Loucy (cell line): ENCODE data around the gene NRG3.

Experiments used
- H2AFZ ChIP-seq: fragments of 200-600 bp; sonication (generic); 2 replicates; pipeline ENCODE4 v1.6.0; 2016; ENCODE audit warnings: antibody characterized with exemption, mild to moderate bottlenecking, low read length, moderate library complexity
- H3F3A ChIP-seq: fragments of 200-600 bp; 2 replicates; pipeline ENCODE4 v1.6.0; 2016; ENCODE audit warnings: antibody characterized with exemption, low read depth, mild to moderate bottlenecking
- H3K27me3 ChIP-seq: fragments of 200-600 bp; sonication (generic); 2 replicates; pipeline ENCODE4 v1.6.1; 2014; ENCODE audit warnings: low read length, mild to moderate bottlenecking; ENCODE audit not compliant: insufficient read depth, poor library complexity, severe bottlenecking
- H3K36me3 ChIP-seq: fragments of 200-600 bp; sonication (generic); 2 replicates; pipeline ENCODE4 v1.6.1; 2016; ENCODE audit warnings: low read length; ENCODE audit not compliant: insufficient read depth
- H3K4me1 ChIP-seq: fragments of 200-600 bp; sonication (generic); 2 replicates; pipeline ENCODE4 v1.5.1; 2014; ENCODE audit warnings: low read length, mild to moderate bottlenecking; ENCODE audit not compliant: insufficient read depth, poor library complexity, severe bottlenecking
- H3K4me2 ChIP-seq: fragments of 200-600 bp; sonication (generic); 2 replicates; pipeline ENCODE4 v1.6.0; 2014; ENCODE audit warnings: antibody characterized with exemption, low read length, low read depth, mild to moderate bottlenecking; ENCODE audit not compliant: poor library complexity, severe bottlenecking
- H3K4me3 ChIP-seq: fragments of 200-600 bp; sonication (generic); 2 replicates; pipeline ENCODE4 v1.5.1; 2014; ENCODE audit warnings: low read length, mild to moderate bottlenecking, mixed read lengths; ENCODE audit not compliant: poor library complexity, severe bottlenecking
- H3K79me2 ChIP-seq: fragments of 200-600 bp; sonication (generic); 2 replicates; pipeline ENCODE4 v1.6.1; 2014; ENCODE audit warnings: low read length; ENCODE audit not compliant: insufficient read depth
- H3K9ac ChIP-seq: fragments of 200-600 bp; sonication (generic); 2 replicates; pipeline ENCODE4 v1.6.0; 2014; ENCODE audit warnings: mild to moderate bottlenecking, low read depth, low read length, moderate library complexity; ENCODE audit not compliant: poor library complexity, severe bottlenecking
- H3K9me2 ChIP-seq: fragments of 200-600 bp; sonication (generic); replicated peaks from 2 replicates; pipeline ENCODE4 v1.6.1; 2016; ENCODE audit warnings: low read depth, low read length, mixed read lengths
- H3K9me3 ChIP-seq: fragments of 200-600 bp; sonication (generic); 2 replicates; pipeline ENCODE4 v1.6.1; 2014; ENCODE audit warnings: mild to moderate bottlenecking, antibody characterized with exemption, low read length, low read depth; ENCODE audit not compliant: insufficient read depth
- H4K20me1 ChIP-seq: fragments of 200-600 bp; sonication (generic); 2 replicates; pipeline ENCODE4 v1.6.0; 2014; ENCODE audit warnings: antibody characterized with exemption, low read length, mild to moderate bottlenecking; ENCODE audit not compliant: insufficient read depth, poor library complexity, severe bottlenecking
- EZH2phosphoT487 ChIP-seq: fragments of 200-600 bp; IDR thresholded peaks from 2 replicates; pipeline ENCODE4 v1.6.1; 2018; ENCODE audit warnings: antibody characterized with exemption, mild to moderate bottlenecking, moderate library complexity, borderline replicate concordance
- TF ChIP-seq, protein P1 (sequence below): fragments of 200-600 bp; sonication (generic); conservative IDR thresholded peaks from 2 replicates; pipeline ENCODE4 v1.5.1; 2014; ENCODE audit warnings: mild to moderate bottlenecking, antibody characterized with exemption, low read length

Gene NRG3

DNA sequence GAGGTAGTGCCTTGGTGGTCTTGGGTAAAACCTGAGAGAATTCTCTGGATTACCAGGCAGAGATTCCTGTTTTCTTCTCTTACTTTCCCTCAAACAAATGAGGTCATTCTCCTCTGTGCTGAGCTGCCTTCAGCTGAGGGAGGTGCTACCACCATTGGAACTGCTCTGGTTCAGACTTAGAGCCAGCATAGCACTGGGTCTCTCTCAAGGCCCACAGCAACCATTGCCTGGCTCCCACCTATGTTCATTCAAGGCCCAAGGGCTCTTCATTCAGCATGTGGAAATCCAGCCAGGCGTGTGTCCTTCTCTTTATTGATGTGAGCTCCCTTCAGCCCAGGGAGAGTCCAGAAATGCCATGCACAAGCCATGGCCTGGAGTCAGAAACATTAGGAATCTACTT, 261.1 kb downstream of the NRG3 start:
- TF ChIP-seq EZH2phosphoT487 = no peak
- TF ChIP-seq, protein P1, sequence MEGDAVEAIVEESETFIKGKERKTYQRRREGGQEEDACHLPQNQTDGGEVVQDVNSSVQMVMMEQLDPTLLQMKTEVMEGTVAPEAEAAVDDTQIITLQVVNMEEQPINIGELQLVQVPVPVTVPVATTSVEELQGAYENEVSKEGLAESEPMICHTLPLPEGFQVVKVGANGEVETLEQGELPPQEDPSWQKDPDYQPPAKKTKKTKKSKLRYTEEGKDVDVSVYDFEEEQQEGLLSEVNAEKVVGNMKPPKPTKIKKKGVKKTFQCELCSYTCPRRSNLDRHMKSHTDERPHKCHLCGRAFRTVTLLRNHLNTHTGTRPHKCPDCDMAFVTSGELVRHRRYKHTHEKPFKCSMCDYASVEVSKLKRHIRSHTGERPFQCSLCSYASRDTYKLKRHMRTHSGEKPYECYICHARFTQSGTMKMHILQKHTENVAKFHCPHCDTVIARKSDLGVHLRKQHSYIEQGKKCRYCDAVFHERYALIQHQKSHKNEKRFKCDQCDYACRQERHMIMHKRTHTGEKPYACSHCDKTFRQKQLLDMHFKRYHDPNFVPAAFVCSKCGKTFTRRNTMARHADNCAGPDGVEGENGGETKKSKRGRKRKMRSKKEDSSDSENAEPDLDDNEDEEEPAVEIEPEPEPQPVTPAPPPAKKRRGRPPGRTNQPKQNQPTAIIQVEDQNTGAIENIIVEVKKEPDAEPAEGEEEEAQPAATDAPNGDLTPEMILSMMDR = no peak
- Histone ChIP-seq H3K27me3 (no peaks in the 10 kb centered on the region), H3K9me3 (no peaks in the 10 kb centered on the region; the same call in 1 of the 2 replicates), H4K20me1 (no peaks in the 10 kb centered on the region), H2AFZ (no peak overlapping the region), H3K9me2 (no peaks in the 10 kb centered on the region), H3K4me1 (no peaks in the 10 kb centered on the region), H3K4me2 (no peak overlapping the region), H3K36me3 (no peaks in the 10 kb centered on the region), H3K9ac (no peak overlapping the region), H3K4me3 (no peak overlapping the region), H3F3A (no peaks in the 10 kb centered on the region), H3K79me2 (no peaks in the 10 kb centered on the region)

DNA sequence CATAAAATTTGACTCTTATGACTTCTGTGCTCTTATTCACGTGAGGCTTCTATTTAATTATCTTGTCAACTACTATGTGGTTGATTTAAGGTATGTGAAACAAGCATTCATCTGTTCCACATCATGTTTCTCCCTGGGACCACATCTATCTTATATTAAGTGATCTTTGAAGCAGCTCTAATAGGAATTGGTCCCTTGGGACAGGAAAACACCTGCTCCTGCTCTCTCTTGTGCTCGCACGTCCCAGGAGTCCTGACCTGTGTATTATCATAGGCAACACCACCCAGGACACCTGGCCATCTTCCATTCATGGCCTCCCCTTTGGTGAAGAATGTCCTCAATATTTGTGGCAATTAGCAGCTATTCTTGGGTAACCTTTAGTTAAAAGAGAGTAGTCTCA, 269.2 kb downstream of the NRG3 start:
- Histone ChIP-seq H3K4me3 (no peak overlapping the region), H3K27me3 (no peaks in the 10 kb centered on the region), H3K9ac (no peak overlapping the region), H3K79me2 (no peaks in the 10 kb centered on the region), H3K9me2 (no peaks in the 10 kb centered on the region), H3F3A (no peaks in the 10 kb centered on the region), H3K4me1 (no peaks in the 10 kb centered on the region), H4K20me1 (no peaks in the 10 kb centered on the region), H3K4me2 (no peak overlapping the region), H3K36me3 (no peaks in the 10 kb centered on the region), H2AFZ (no peak overlapping the region), H3K9me3 (no peaks in the 10 kb centered on the region)
- no peak for TF ChIP-seq EZH2phosphoT487
- TF ChIP-seq, protein P1 = no peak

DNA sequence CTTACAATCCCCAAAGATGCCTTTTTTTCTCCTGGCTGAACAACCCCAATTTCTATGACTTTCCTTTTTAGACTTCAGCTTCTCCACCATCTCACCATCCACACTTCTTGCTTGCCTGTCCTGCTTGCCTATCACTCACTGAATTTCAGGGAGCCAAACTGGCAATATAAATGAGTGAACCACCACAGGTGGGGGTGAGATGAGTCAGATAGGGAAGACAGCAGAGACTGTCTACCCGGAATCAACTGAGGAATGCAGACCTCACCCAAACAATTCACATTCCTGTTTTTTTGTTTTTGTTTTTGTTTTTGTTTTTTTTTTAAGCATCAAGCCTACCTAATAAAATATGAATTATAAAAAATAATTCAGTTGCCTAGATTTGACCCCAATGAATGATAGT, 273.8 kb downstream of the NRG3 start:
- Histone ChIP-seq H3K4me1 (no peaks in the 10 kb centered on the region), H3K27me3 (no peaks in the 10 kb centered on the region), H3K9me3 (no peaks in the 10 kb centered on the region), H2AFZ (no peak overlapping the region), H3K9ac (no peak overlapping the region), H4K20me1 (no peaks in the 10 kb centered on the region), H3K4me2 (no peak overlapping the region), H3K9me2 (no peaks in the 10 kb centered on the region), H3K4me3 (no peak overlapping the region), H3K79me2 (no peaks in the 10 kb centered on the region), H3F3A (no peaks in the 10 kb centered on the region), H3K36me3 (no peaks in the 10 kb centered on the region)
- no peak for TF ChIP-seq EZH2phosphoT487
- TF ChIP-seq, protein P1 = no peak
